Measurements from ENCODE around the gene GNA14.

DNA sequence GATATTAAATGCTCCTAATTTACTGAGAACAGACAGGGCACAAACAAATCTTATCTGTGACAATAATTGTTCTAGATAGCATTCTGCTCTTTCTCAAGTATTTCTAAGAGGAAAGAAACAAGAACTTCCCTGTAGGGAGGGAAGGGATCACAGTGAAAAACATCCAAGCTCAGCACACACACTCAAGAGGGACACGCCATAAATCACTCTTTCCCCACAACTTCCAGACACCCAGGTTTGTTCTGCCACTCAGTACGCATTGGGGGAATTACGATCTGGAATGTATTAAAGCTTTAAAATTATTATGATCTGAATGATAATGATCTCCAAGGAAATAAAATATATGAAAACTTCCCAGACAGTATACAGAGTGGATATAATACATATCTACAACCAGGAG, 221.4 kb downstream of the GNA14 start:
- TF ChIP-seq, protein P1, sequence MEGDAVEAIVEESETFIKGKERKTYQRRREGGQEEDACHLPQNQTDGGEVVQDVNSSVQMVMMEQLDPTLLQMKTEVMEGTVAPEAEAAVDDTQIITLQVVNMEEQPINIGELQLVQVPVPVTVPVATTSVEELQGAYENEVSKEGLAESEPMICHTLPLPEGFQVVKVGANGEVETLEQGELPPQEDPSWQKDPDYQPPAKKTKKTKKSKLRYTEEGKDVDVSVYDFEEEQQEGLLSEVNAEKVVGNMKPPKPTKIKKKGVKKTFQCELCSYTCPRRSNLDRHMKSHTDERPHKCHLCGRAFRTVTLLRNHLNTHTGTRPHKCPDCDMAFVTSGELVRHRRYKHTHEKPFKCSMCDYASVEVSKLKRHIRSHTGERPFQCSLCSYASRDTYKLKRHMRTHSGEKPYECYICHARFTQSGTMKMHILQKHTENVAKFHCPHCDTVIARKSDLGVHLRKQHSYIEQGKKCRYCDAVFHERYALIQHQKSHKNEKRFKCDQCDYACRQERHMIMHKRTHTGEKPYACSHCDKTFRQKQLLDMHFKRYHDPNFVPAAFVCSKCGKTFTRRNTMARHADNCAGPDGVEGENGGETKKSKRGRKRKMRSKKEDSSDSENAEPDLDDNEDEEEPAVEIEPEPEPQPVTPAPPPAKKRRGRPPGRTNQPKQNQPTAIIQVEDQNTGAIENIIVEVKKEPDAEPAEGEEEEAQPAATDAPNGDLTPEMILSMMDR (IDR thresholded peaks at IDR 0.05) = no peak
- TF ChIP-seq POLR2AphosphoS5 (IDR thresholded peaks at IDR 0.05; ENCODE audit: low read depth, low read length) = no peak

All from Panc1 (cell line).